GM10248 (cell line): ENCODE measurements around the gene MYO1H.

ENCODE experiments used
- CTCF ChIA-PET: fragments of 300-600 bp; sonication (Branson Sonifier 250); formaldehyde crosslinking; extraction: SDS; loops from one replicate; lab custom pipeline; 2021; ENCODE audit warnings: antibody characterized with exemption; lab: Yijun Ruan, JAX
- POLR2A ChIA-PET: fragments of 350-650 bp; sonication (Branson Sonifier 250); formaldehyde crosslinking; extraction: SDS; loops from one replicate; lab custom pipeline; 2020; ENCODE audit warnings: antibody characterized with exemption; lab: Yijun Ruan, JAX
- DNase-seq: peaks from one replicate; pipeline ENCODE4 v3.0.0; 2012; ENCODE audit errors: extremely low spot score
- CTCF ChIP-seq: IDR thresholded peaks from 2 replicates; pipeline ENCODE4 v1.5.1; 2012; ENCODE audit warnings: mild to moderate bottlenecking, low read depth; ENCODE audit errors: extremely low read depth, missing control alignments, control extremely low read depth

The MYO1H gene

GRCh38 chr12:109449845-109450532 lies 102.3 kb downstream of the MYO1H start:
- TF ChIP-seq CTCF: no peak
- DNase-seq: no peak
- CTCF ChIA-PET: interaction anchor here (1.2 to 1.7 kb wide), 4 partner anchors 13 to 22 kb away, joined by 3 to 5 read pairs (median 4); no protein-coding TSS in a partner anchor
- POLR2A ChIA-PET: no interaction called here

GRCh38 chr12:109450980-109451379 lies 103.3 kb downstream of the MYO1H start:
- ChIA-PET CTCF (interaction anchor here (0.7 to 1.2 kb wide), 2 partner anchors 18 to 56 kb away, joined by 3 read pairs; no protein-coding TSS in a partner anchor), POLR2A (no interaction called here)
- no peak for TF ChIP-seq CTCF
- no peak for DNase-seq

- POLR2A ChIA-PET: no interaction called here
- DNase-seq: no peak
- no peak for TF ChIP-seq CTCF
- CTCF ChIA-PET: interaction anchor here (0.7 kb wide), 1 partner anchor 57 kb away, joined by 3 read pairs; no protein-coding TSS in a partner anchor
These were observed 103.7 kb downstream of the MYO1H start for GRCh38 chr12:109451400-109451799.

- ChIA-PET POLR2A (no interaction called here), CTCF (interaction anchor here (1.4 to 2.1 kb wide), 3 partner anchors 9 to 23 kb away, joined by 3 to 6 read pairs (median 3); no protein-coding TSS in a partner anchor)
- DNase-seq: no peak
- TF ChIP-seq CTCF: no peak
These were observed 104.8 kb downstream of the MYO1H start for GRCh38 chr12:109452489-109452888.

- CTCF ChIA-PET: interaction anchor here (1.1 kb wide), 1 partner anchor 17 kb away, joined by 3 read pairs; no protein-coding TSS in a partner anchor
- no peak for TF ChIP-seq CTCF
- no peak for DNase-seq
- POLR2A ChIA-PET: no interaction called here
These were observed 108.0 kb downstream of the MYO1H start for GRCh38 chr12:109455706-109456105.

GRCh38 chr12:109458086-109458485 lies 110.4 kb downstream of the MYO1H start:
- ChIA-PET POLR2A (no interaction called here), CTCF (interaction anchor here (1.2 to 1.7 kb wide), 2 partner anchors 27 to 30 kb away, joined by 3 to 4 read pairs; no protein-coding TSS in a partner anchor)
- no peak for TF ChIP-seq CTCF
- DNase-seq: no peak
